HepG2 (cell line): ENCODE measurements around the gene CDT1. TPM values are rescaled to one million over a fixed set of nuclear protein-coding genes. Genes with fewer than 3 reads are reported as not detected.
A peak's percentile ranks its signal among the peaks of the same experiment; 100 is the strongest.

Source experiments
- CREM ChIP-seq, 2 experiments: sonication (generic) in 1 of 2; formaldehyde crosslinking in 1 of 2; IDR thresholded peaks; 2 replicates each; pipeline versions ENCODE4 v1.4.0 to v1.6.1; 2016 to 2020; ENCODE audit warnings: antibody characterized with exemption in 1 of 2, mild to moderate bottlenecking in 1 of 2, missing genetic modification reagents in 1 of 2
- FOXO1 ChIP-seq: sonication (generic); formaldehyde crosslinking; IDR thresholded peaks from 2 replicates; pipeline ENCODE4 v1.4.0; 2020; ENCODE audit warnings: missing genetic modification reagents
- HNF4A ChIP-seq: sonication (generic); formaldehyde crosslinking; IDR thresholded peaks from 2 replicates; pipeline ENCODE4 v1.4.0; 2020; ENCODE audit warnings: missing genetic modification reagents
- MXI1 ChIP-seq: IDR thresholded peaks from 3 replicates; pipeline ENCODE4 v1.6.1; 2012; ENCODE audit warnings: low read depth, low read length, inconsistent platforms, borderline replicate concordance
- NR2F6 ChIP-seq, 2 experiments: IDR thresholded peaks; 2 replicates each; pipeline ENCODE4 v1.6.1; 2016; ENCODE audit warnings: antibody characterized with exemption in 1 of 2, mild to moderate bottlenecking in 1 of 2
- PTBP1 ChIP-seq: fragments of 200-400 bp; formaldehyde crosslinking; IDR thresholded peaks from 2 replicates; pipeline ENCODE4 v1.6.1; 2018; ENCODE audit warnings: low read length, low read depth; ENCODE audit not compliant: poor library complexity, severe bottlenecking
- SIX1 ChIP-seq: sonication (generic); formaldehyde crosslinking; IDR thresholded peaks from 2 replicates; pipeline ENCODE4 v1.4.0; 2020; ENCODE audit warnings: missing genetic modification reagents, borderline replicate concordance
- ZMYM2 ChIP-seq: sonication (generic); formaldehyde crosslinking; IDR thresholded peaks from 2 replicates; pipeline ENCODE4 v1.8.0; 2022; ENCODE audit warnings: mild to moderate bottlenecking, missing genetic modification reagents
- ZMYM3 ChIP-seq: sonication (generic); formaldehyde crosslinking; IDR thresholded peaks from 2 replicates; pipeline ENCODE4 v1.5.1; 2020; ENCODE audit warnings: mild to moderate bottlenecking, missing genetic modification reagents
- ZNF232 ChIP-seq: sonication (generic); formaldehyde crosslinking; IDR thresholded peaks from 2 replicates; pipeline ENCODE4 v1.4.0; 2020; ENCODE audit warnings: missing genetic modification reagents, borderline replicate concordance
- ZNF792 ChIP-seq: IDR thresholded peaks from 2 replicates; pipeline ENCODE4 v1.6.1; 2016
- ZSCAN25 ChIP-seq: sonication (generic); formaldehyde crosslinking; IDR thresholded peaks from 2 replicates; pipeline ENCODE4 v1.8.0; 2022; ENCODE audit warnings: mild to moderate bottlenecking, missing genetic modification reagents
- polyA plus RNA-seq, 8 experiments: library from polyadenylated mRNA; depleted of rRNA in 3 of 8; stranded (reverse) in 7 of 8; unstranded in 1 of 8; fragments of >200 nt; fragmentation: Illumina TruSeq in 4 of 8; extraction: Trizol in 4 of 8; gene quantifications; 2 replicates each; pipeline versions ENCODE4 v1.2.1 to v1.2.3, GENCODE V29; 2011 to 2016; ENCODE audit warnings: low read depth in 4 of 8, missing spikeins in 1 of 8, mixed read lengths in 1 of 8; ENCODE audit not compliant: insufficient read depth in 1 of 8
- total RNA-seq, 5 experiments: library from RNA; depleted of rRNA; stranded (reverse); fragments of >200 nt; fragmentation: Illumina TruSeq; extraction: Trizol; gene quantifications; 2 replicates each; pipeline ENCODE4 v1.2.3, GENCODE V29; 2016; ENCODE audit warnings: low read depth in 1 of 5
- TF ChIP-seq, protein P1 (sequence below): sonication (generic); formaldehyde crosslinking; IDR thresholded peaks from 2 replicates; pipeline ENCODE4 v1.5.1; 2020; ENCODE audit warnings: missing genetic modification reagents, mild to moderate bottlenecking, borderline replicate concordance
- TF ChIP-seq, protein P2 (sequence below): sonication (generic); formaldehyde crosslinking; IDR thresholded peaks from 2 replicates; pipeline ENCODE4 v1.4.0; 2020; ENCODE audit warnings: missing genetic modification reagents
- TF ChIP-seq, protein P3 (sequence below): sonication (generic); formaldehyde crosslinking; IDR thresholded peaks from 2 replicates; pipeline ENCODE4 v1.4.0; 2020; ENCODE audit warnings: low read depth, missing genetic modification reagents
- TF ChIP-seq, protein P4 (sequence below): sonication (generic); formaldehyde crosslinking; IDR thresholded peaks from 2 replicates; pipeline ENCODE4 v1.5.0; 2020; ENCODE audit warnings: missing genetic modification reagents

CDT1 gene
- total and polyA plus RNA-seq, 2 of the 13 experiments (the other 11 are each of a cell fraction or from before 2014, with no cell fraction given) = 23.1 to 23.8 TPM

DNA sequence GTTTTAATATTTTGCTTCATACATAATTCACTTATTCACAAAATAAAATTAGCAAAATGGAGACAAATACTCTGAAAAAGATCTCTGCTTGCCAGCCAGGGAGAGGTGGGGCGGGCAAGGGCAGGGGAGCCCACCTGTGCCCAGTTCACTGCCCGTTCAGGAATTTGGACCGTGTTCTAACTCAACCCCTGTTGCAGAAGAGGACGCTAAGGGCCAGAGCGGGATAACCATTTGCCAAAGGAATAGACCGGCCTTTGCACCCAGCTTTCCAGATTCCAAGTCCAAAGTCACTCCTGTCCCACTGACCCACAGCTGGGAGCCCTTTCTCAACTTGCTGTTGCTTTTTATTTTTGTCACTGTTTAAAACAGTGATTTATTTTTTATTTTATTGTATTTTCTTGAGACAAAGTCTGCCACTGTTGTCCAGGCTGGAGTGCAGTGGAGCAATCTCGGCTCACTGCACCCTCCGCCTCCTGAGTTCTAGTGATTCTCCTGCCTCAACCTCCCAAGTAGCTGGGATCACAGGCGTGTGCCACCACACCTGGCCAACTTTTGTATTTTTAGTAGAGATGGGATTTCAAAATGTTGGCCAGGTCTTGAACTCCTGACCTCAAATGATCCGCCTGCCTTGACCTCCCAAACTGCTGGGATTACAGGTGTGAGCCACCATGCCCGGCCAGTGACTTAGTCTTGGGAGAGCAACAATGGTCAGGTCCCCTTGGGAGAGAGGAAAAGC, 15.8 kb upstream of the CDT1 start (continued):
- no peak for TF ChIP-seq PTBP1
- peak; percentile 42; the same call in 1 of the 2 replicates for TF ChIP-seq FOXO1 (CRISPR knock-in tag)
- TF ChIP-seq ZMYM2 (CRISPR knock-in tag) = peak; percentile 48; the same call in 1 of the 2 replicates
- no peak for TF ChIP-seq SIX1 (CRISPR knock-in tag)
- peak; percentile 96 for TF ChIP-seq HNF4A
- TF ChIP-seq ZNF792 (CRISPR knock-in tag) = no peak
- peak; percentile 46; the same call in 1 of the 2 replicates for TF ChIP-seq NR2F6 (IDR thresholded peaks at IDR 0.05)
- peak; percentile 54; the same call in 1 of the 2 replicates for TF ChIP-seq NR2F6 (CRISPR knock-in tag; IDR thresholded peaks at IDR 0.05)
- TF ChIP-seq MXI1 = no peak
- TF ChIP-seq, protein P1, sequence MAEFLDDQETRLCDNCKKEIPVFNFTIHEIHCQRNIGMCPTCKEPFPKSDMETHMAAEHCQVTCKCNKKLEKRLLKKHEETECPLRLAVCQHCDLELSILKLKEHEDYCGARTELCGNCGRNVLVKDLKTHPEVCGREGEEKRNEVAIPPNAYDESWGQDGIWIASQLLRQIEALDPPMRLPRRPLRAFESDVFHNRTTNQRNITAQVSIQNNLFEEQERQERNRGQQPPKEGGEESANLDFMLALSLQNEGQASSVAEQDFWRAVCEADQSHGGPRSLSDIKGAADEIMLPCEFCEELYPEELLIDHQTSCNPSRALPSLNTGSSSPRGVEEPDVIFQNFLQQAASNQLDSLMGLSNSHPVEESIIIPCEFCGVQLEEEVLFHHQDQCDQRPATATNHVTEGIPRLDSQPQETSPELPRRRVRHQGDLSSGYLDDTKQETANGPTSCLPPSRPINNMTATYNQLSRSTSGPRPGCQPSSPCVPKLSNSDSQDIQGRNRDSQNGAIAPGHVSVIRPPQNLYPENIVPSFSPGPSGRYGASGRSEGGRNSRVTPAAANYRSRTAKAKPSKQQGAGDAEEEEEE (CRISPR knock-in tag) = no peak
- TF ChIP-seq, protein P2, sequence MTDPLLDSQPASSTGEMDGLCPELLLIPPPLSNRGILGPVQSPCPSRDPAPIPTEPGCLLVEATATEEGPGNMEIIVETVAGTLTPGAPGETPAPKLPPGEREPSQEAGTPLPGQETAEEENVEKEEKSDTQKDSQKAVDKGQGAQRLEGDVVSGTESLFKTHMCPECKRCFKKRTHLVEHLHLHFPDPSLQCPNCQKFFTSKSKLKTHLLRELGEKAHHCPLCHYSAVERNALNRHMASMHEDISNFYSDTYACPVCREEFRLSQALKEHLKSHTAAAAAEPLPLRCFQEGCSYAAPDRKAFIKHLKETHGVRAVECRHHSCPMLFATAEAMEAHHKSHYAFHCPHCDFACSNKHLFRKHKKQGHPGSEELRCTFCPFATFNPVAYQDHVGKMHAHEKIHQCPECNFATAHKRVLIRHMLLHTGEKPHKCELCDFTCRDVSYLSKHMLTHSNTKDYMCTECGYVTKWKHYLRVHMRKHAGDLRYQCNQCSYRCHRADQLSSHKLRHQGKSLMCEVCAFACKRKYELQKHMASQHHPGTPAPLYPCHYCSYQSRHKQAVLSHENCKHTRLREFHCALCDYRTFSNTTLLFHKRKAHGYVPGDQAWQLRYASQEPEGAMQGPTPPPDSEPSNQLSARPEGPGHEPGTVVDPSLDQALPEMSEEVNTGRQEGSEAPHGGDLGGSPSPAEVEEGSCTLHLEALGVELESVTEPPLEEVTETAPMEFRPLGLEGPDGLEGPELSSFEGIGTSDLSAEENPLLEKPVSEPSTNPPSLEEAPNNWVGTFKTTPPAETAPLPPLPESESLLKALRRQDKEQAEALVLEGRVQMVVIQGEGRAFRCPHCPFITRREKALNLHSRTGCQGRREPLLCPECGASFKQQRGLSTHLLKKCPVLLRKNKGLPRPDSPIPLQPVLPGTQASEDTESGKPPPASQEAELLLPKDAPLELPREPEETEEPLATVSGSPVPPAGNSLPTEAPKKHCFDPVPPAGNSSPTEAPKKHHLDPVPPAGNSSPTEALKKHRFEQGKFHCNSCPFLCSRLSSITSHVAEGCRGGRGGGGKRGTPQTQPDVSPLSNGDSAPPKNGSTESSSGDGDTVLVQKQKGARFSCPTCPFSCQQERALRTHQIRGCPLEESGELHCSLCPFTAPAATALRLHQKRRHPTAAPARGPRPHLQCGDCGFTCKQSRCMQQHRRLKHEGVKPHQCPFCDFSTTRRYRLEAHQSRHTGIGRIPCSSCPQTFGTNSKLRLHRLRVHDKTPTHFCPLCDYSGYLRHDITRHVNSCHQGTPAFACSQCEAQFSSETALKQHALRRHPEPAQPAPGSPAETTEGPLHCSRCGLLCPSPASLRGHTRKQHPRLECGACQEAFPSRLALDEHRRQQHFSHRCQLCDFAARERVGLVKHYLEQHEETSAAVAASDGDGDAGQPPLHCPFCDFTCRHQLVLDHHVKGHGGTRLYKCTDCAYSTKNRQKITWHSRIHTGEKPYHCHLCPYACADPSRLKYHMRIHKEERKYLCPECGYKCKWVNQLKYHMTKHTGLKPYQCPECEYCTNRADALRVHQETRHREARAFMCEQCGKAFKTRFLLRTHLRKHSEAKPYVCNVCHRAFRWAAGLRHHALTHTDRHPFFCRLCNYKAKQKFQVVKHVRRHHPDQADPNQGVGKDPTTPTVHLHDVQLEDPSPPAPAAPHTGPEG (CRISPR knock-in tag) = no peak
- TF ChIP-seq, protein P3, sequence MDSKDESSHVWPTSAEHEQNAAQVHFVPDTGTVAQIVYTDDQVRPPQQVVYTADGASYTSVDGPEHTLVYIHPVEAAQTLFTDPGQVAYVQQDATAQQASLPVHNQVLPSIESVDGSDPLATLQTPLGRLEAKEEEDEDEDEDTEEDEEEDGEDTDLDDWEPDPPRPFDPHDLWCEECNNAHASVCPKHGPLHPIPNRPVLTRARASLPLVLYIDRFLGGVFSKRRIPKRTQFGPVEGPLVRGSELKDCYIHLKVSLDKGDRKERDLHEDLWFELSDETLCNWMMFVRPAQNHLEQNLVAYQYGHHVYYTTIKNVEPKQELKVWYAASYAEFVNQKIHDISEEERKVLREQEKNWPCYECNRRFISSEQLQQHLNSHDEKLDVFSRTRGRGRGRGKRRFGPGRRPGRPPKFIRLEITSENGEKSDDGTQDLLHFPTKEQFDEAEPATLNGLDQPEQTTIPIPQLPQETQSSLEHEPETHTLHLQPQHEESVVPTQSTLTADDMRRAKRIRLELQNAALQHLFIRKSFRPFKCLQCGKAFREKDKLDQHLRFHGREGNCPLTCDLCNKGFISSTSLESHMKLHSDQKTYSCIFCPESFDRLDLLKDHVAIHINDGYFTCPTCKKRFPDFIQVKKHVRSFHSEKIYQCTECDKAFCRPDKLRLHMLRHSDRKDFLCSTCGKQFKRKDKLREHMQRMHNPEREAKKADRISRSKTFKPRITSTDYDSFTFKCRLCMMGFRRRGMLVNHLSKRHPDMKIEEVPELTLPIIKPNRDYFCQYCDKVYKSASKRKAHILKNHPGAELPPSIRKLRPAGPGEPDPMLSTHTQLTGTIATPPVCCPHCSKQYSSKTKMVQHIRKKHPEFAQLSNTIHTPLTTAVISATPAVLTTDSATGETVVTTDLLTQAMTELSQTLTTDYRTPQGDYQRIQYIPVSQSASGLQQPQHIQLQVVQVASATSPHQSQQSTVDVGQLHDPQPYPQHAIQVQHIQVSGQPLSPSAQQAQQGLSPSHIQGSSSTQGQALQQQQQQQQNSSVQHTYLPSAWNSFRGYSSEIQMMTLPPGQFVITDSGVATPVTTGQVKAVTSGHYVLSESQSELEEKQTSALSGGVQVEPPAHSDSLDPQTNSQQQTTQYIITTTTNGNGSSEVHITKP (CRISPR knock-in tag) = peak; percentile 42; the same call in 1 of the 2 replicates
- peak; percentile 24; the same call in 1 of the 2 replicates for TF ChIP-seq CREM (IDR thresholded peaks at IDR 0.05)
- TF ChIP-seq CREM (CRISPR knock-in tag; IDR thresholded peaks at IDR 0.05) = no peak
- 0 out of 2 replicates have a peak, but pooled peaks have one; percentile 66 for TF ChIP-seq ZSCAN25 (CRISPR knock-in tag)
- TF ChIP-seq ZNF232 (CRISPR knock-in tag) = no peak
- peak; percentile 57; the same call in 1 of the 2 replicates for TF ChIP-seq ZMYM3 (CRISPR knock-in tag)
- TF ChIP-seq, protein P4, sequence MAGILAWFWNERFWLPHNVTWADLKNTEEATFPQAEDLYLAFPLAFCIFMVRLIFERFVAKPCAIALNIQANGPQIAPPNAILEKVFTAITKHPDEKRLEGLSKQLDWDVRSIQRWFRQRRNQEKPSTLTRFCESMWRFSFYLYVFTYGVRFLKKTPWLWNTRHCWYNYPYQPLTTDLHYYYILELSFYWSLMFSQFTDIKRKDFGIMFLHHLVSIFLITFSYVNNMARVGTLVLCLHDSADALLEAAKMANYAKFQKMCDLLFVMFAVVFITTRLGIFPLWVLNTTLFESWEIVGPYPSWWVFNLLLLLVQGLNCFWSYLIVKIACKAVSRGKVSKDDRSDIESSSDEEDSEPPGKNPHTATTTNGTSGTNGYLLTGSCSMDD = no peak
